ENCODE data around the gene SLC4A1. TPM values are rescaled to one million over a fixed set of nuclear protein-coding genes. Genes with fewer than 3 reads are reported as not detected.

Gene SLC4A1
- total RNA-seq, 4 donors from 2014 or later, result 0.21 TPM; not detected in 3

GRCh38 chr17:44266402-44267164 lies 1.4 kb downstream of the SLC4A1 start:
- Histone ChIP-seq H3K27me3 (no peaks in the 10 kb centered on the region), H3K27ac (no peak overlapping the region), H3K36me3 (no peaks in the 10 kb centered on the region), H3K4me3 (no peak overlapping the region), H3K4me1 (no peaks in the 10 kb centered on the region), H3K9me3 (no peaks in the 10 kb centered on the region)
- 65 to 71% methylated on average over 6 to 9 of the region's 9 CpGs for WGBS, 2 donors
- no peak for DNase-seq (ENCODE audit: low spot score in 2 of 2)
- TF ChIP-seq POLR2A (IDR thresholded peaks at IDR 0.05) (no peak), CTCF (IDR thresholded peaks at IDR 0.05) (no peak)

GRCh38 chr17:44263345-44263902 lies 4.5 kb downstream of the SLC4A1 start:
- TF ChIP-seq EP300 (IDR thresholded peaks at IDR 0.05) (no peak), POLR2A (IDR thresholded peaks at IDR 0.05) (no peak), CTCF (IDR thresholded peaks at IDR 0.05) (no peak)
- no peak overlapping the region for H3K4me3 ChIP-seq
- no peaks in the 10 kb centered on the region for H3K27me3 ChIP-seq
- H3K9me3 ChIP-seq, result no peaks in the 10 kb centered on the region
- H3K27ac ChIP-seq, result no peak overlapping the region
- DNase-seq (ENCODE audit: low spot score in 2 of 2), result no peak
- 83 to 87% methylated on average over 7 of the region's 7 CpGs for WGBS, 2 donors
- no peaks in the 10 kb centered on the region for H3K36me3 ChIP-seq
- H3K4me1 ChIP-seq, result no peaks in the 10 kb centered on the region

- WGBS, 2 donors, result 68% methylated on average over 9 to 11 of the region's 11 CpGs
- Histone ChIP-seq H3K27me3 (no peaks in the 10 kb centered on the region), H3K27ac (no peak overlapping the region)
These were observed 5.2 kb downstream of the SLC4A1 start for GRCh38 chr17:44262654-44263225.

GRCh38 chr17:44260296-44260695 lies 7.6 kb downstream of the SLC4A1 start:
- TF ChIP-seq POLR2A (IDR thresholded peaks at IDR 0.05) (no peak), EP300 (IDR thresholded peaks at IDR 0.05) (no peak), CTCF (IDR thresholded peaks at IDR 0.05) (no peak)
- no peaks in the 10 kb centered on the region for H3K9me3 ChIP-seq
- DNase-seq (ENCODE audit: low spot score in 2 of 2), result no peak
- H3K4me3 ChIP-seq, result no peak overlapping the region
- WGBS, 2 donors, result 95 to 98% methylated on average over 6 of the region's 6 CpGs
- H3K36me3 ChIP-seq, result no peaks in the 10 kb centered on the region
- no peak overlapping the region for H3K27ac ChIP-seq
- no peaks in the 10 kb centered on the region for H3K27me3 ChIP-seq
- no peaks in the 10 kb centered on the region for H3K4me1 ChIP-seq

More at GRCh38 chr17:44262654-44263225, 5.2 kb downstream of the SLC4A1 start:
- no peaks in the 10 kb centered on the region for H3K4me1 ChIP-seq
- DNase-seq (ENCODE audit: low spot score in 2 of 2), result no peak
- no peaks in the 10 kb centered on the region for H3K9me3 ChIP-seq
- no peaks in the 10 kb centered on the region for H3K36me3 ChIP-seq
- no peak overlapping the region for H3K4me3 ChIP-seq
- TF ChIP-seq CTCF (IDR thresholded peaks at IDR 0.05) (no peak), EP300 (IDR thresholded peaks at IDR 0.05) (no peak), POLR2A (IDR thresholded peaks at IDR 0.05) (no peak)

GRCh38 chr17:44258811-44259351 lies 9.1 kb downstream of the SLC4A1 start:
- Histone ChIP-seq H3K27ac (no peak overlapping the region), H3K9me3 (no peaks in the 10 kb centered on the region), H3K4me3 (no peak overlapping the region), H3K27me3 (peaks cover 0 to 6% of the 10 kb centered on the region in 2 donors), H3K4me1 (no peaks in the 10 kb centered on the region), H3K36me3 (no peaks in the 10 kb centered on the region)
- no peak for DNase-seq (ENCODE audit: low spot score in 2 of 2)
- TF ChIP-seq POLR2A (IDR thresholded peaks at IDR 0.05) (no peak), CTCF (IDR thresholded peaks at IDR 0.05) (no peak), EP300 (IDR thresholded peaks at IDR 0.05) (no peak)
- 80 to 86% methylated on average over 14 of the region's 17 CpGs for WGBS, 2 donors
